ENCODE measurements around the gene MED12L.

DNA sequence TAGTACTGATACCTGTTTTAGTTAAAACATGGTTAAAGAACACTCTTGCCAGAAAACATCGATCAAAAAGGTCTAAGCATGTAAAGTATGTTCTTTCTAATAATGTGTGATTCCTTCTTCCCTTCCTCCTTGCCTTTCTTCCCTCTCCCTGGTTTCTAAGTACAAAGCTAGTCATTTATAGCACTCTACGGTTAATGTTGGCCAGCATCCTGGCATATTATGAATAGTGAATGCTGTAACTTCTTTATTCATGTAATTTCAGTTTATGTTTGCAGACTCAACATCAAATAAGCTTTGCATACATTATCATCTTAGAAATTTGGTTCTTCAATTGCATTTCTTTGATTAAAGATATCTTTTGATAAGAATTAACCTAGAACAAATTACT lies 272.0 kb downstream of the MED12L start:
- no peak for TF ChIP-seq POLR2A (IDR thresholded peaks at IDR 0.05)
- TF ChIP-seq, protein P1, sequence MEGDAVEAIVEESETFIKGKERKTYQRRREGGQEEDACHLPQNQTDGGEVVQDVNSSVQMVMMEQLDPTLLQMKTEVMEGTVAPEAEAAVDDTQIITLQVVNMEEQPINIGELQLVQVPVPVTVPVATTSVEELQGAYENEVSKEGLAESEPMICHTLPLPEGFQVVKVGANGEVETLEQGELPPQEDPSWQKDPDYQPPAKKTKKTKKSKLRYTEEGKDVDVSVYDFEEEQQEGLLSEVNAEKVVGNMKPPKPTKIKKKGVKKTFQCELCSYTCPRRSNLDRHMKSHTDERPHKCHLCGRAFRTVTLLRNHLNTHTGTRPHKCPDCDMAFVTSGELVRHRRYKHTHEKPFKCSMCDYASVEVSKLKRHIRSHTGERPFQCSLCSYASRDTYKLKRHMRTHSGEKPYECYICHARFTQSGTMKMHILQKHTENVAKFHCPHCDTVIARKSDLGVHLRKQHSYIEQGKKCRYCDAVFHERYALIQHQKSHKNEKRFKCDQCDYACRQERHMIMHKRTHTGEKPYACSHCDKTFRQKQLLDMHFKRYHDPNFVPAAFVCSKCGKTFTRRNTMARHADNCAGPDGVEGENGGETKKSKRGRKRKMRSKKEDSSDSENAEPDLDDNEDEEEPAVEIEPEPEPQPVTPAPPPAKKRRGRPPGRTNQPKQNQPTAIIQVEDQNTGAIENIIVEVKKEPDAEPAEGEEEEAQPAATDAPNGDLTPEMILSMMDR (IDR thresholded peaks at IDR 0.05), result no peak

Measured in thyroid gland (tissue), 4 donors.